SH-SY5Y (cell line): ENCODE results near the gene LRRN3.

Experiments
- GATA2 ChIP-seq: IDR thresholded peaks from 2 replicates; pipeline ENCODE4 v1.6.1; 2011; ENCODE audit warnings: mild to moderate bottlenecking, low read depth, low read length
- GATA3 ChIP-seq: IDR thresholded peaks from 2 replicates; pipeline ENCODE4 v1.6.1; 2011; ENCODE audit warnings: low read depth, mild to moderate bottlenecking, low read length, moderate library complexity

The LRRN3 gene

GRCh38 chr7:111112439-111112838 lies 21.5 kb downstream of the LRRN3 start:
- TF ChIP-seq GATA3 (no peak), GATA2 (no peak)

- no peak for TF ChIP-seq GATA2
- no peak for TF ChIP-seq GATA3
These were observed 22.5 kb downstream of the LRRN3 start for GRCh38 chr7:111113263-111114017.

GRCh38 chr7:111115966-111116365 lies 25.0 kb downstream of the LRRN3 start:
- TF ChIP-seq GATA2 (no peak), GATA3 (no peak)

GRCh38 chr7:111126987-111127386 lies 36.1 kb downstream of the LRRN3 start:
- TF ChIP-seq GATA3 = no peak
- no peak for TF ChIP-seq GATA2

GRCh38 chr7:111129435-111129834 lies 38.5 kb downstream of the LRRN3 start:
- no peak for TF ChIP-seq GATA3
- no peak for TF ChIP-seq GATA2

- TF ChIP-seq GATA3 (no peak), GATA2 (no peak)
These were observed 41.9 kb downstream of the LRRN3 start for GRCh38 chr7:111132833-111133232.

GRCh38 chr7:111137296-111138192 lies 46.6 kb downstream of the LRRN3 start:
- TF ChIP-seq GATA2 (no peak), GATA3 (no peak)

GRCh38 chr7:111138193-111138569 lies 47.3 kb downstream of the LRRN3 start:
- no peak for TF ChIP-seq GATA2
- TF ChIP-seq GATA3 = no peak

- TF ChIP-seq GATA3 = no peak
- 0 out of 2 replicates have a peak, but pooled peaks have one; percentile 8 for TF ChIP-seq GATA2
These were observed 47.7 kb downstream of the LRRN3 start for GRCh38 chr7:111138586-111138985.

GRCh38 chr7:111140091-111140865 lies 49.4 kb downstream of the LRRN3 start:
- TF ChIP-seq GATA3 (no peak), GATA2 (no peak)

GRCh38 chr7:111145472-111145871 lies 54.5 kb downstream of the LRRN3 start:
- no peak for TF ChIP-seq GATA3
- TF ChIP-seq GATA2 = no peak

- TF ChIP-seq GATA2 = no peak
- TF ChIP-seq GATA3 = no peak
These were observed 55.2 kb downstream of the LRRN3 start for GRCh38 chr7:111146136-111146535.

- TF ChIP-seq GATA2 (no peak), GATA3 (no peak)
These were observed 57.0 kb downstream of the LRRN3 start for GRCh38 chr7:111147708-111148533.
